G401.6 (cell line): ENCODE data around the gene ZNF385B.
"Not testable (repeated sequence)": the region's sequence is repeated elsewhere in the genome, so short reads cannot be mapped to it uniquely, and the experiment has no call there.

Experiments used
- FAIRE-seq: peaks from 2 replicates; lab custom pipeline; 2012; peaks lifted over from hg19 to GRCh38; lab: Jason Lieb, UNC

The ZNF385B gene

GRCh38 chr2:179677077-179677688, 184.2 kb downstream of the ZNF385B start:
- FAIRE-seq = no peak

GRCh38 chr2:179675435-179675834, 186.0 kb downstream of the ZNF385B start:
- FAIRE-seq = no peak

- no peak for FAIRE-seq
These were observed 190.1 kb downstream of the ZNF385B start for GRCh38 chr2:179671043-179671981.

- no peak for FAIRE-seq
These were observed 192.2 kb downstream of the ZNF385B start for GRCh38 chr2:179669196-179669595.

GRCh38 chr2:179664972-179665812, 196.2 kb downstream of the ZNF385B start:
- FAIRE-seq = no peak

GRCh38 chr2:179661986-179662385, 199.4 kb downstream of the ZNF385B start:
- no peak for FAIRE-seq

GRCh38 chr2:179657068-179657595, 204.3 kb downstream of the ZNF385B start:
- FAIRE-seq = no peak

GRCh38 chr2:179655627-179656026, 205.8 kb downstream of the ZNF385B start:
- FAIRE-seq = no peak

GRCh38 chr2:179654806-179655205, 206.6 kb downstream of the ZNF385B start:
- FAIRE-seq = no peak

GRCh38 chr2:179652296-179652695, 209.1 kb downstream of the ZNF385B start:
- no peak for FAIRE-seq

GRCh38 chr2:179650420-179650819, 211.0 kb downstream of the ZNF385B start:
- FAIRE-seq = no peak

GRCh38 chr2:179646862-179647587, 214.4 kb downstream of the ZNF385B start:
- no peak for FAIRE-seq

- FAIRE-seq = no peak
These were observed 215.1 kb downstream of the ZNF385B start for GRCh38 chr2:179646173-179646769.

GRCh38 chr2:179645047-179645446, 216.4 kb downstream of the ZNF385B start:
- no peak for FAIRE-seq

- no peak for FAIRE-seq
These were observed 218.9 kb downstream of the ZNF385B start for GRCh38 chr2:179642462-179642861.

- FAIRE-seq = no peak
These were observed 224.4 kb downstream of the ZNF385B start for GRCh38 chr2:179636995-179637394.

- no peak for FAIRE-seq
These were observed 225.1 kb downstream of the ZNF385B start for GRCh38 chr2:179636100-179636980.

GRCh38 chr2:179631769-179632385, 229.5 kb downstream of the ZNF385B start:
- FAIRE-seq = not testable (repeated sequence)

- not testable (repeated sequence) for FAIRE-seq
These were observed 231.6 kb downstream of the ZNF385B start for GRCh38 chr2:179629776-179630175.

GRCh38 chr2:179626261-179626660, 235.2 kb downstream of the ZNF385B start:
- FAIRE-seq = no peak
